ENCODE measurements around the gene ATXN1. TPM values are rescaled to one million over a fixed set of nuclear protein-coding genes. Genes with fewer than 3 reads are reported as not detected.
"Not testable (repeated sequence)": the region's sequence is repeated elsewhere in the genome, so short reads cannot be mapped to it uniquely, and the experiment has no call there.

ATXN1 gene
- total RNA-seq, 4 donors from 2014 or later: 42.4 to 74.9 (median 52.1) TPM

- intact Hi-C loops (cut with DNase I): no loop called here
- Histone ChIP-seq H3K4me3 (peak overlapping the region in 3 of 4 donors; percentile 3 to 16 (median 12)), H3K36me3 (no peaks in the 10 kb centered on the region), H3K4me1 (peaks cover 10 to 27% (median 22%) of the 10 kb centered on the region in 4 donors), H3K27me3 (no peaks in the 10 kb centered on the region), H3K9me3 (no peaks in the 10 kb centered on the region), H3K27ac (replicated peaks in 1 of 4) (peak overlapping the region; percentile 53 to 76 (median 74))
- no peak for TF ChIP-seq POLR2AphosphoS5 (IDR thresholded peaks at IDR 0.05)
- TF ChIP-seq POLR2A (IDR thresholded peaks at IDR 0.05; ENCODE audit: low read depth): no peak
- no peak for TF ChIP-seq CTCF (IDR thresholded peaks at IDR 0.05)
- TF ChIP-seq EP300 (IDR thresholded peaks at IDR 0.05): no peak
- no peak for DNase-seq (ENCODE audit: extremely low spot score)
- 58% methylated on average over 12 of the region's 12 CpGs for WGBS
These were observed 48.9 kb downstream of the ATXN1 start for GRCh38 chr6:16712255-16712930.

- H3K4me1 ChIP-seq: peaks cover 10 to 31% (median 22%) of the 10 kb centered on the region in 4 donors
- DNase-seq (ENCODE audit: extremely low spot score): no peak
- no peaks in the 10 kb centered on the region for H3K9me3 ChIP-seq
- peak overlapping the region in 3 of 4 donors; percentile 53 to 76 (median 75) for H3K27ac ChIP-seq (replicated peaks in 1 of 4)
- H3K27me3 ChIP-seq: no peaks in the 10 kb centered on the region
- no peak for TF ChIP-seq EP300 (IDR thresholded peaks at IDR 0.05)
- TF ChIP-seq CTCF (IDR thresholded peaks at IDR 0.05): no peak
- no peak for TF ChIP-seq POLR2AphosphoS5 (IDR thresholded peaks at IDR 0.05)
- TF ChIP-seq POLR2A (IDR thresholded peaks at IDR 0.05; ENCODE audit: low read depth): no peak
- H3K4me3 ChIP-seq: no peak overlapping the region
- WGBS: 91% methylated on average over 8 of the region's 8 CpGs
- intact Hi-C loops (cut with DNase I): no loop called here
- no peaks in the 10 kb centered on the region for H3K36me3 ChIP-seq
These were observed 49.6 kb downstream of the ATXN1 start for GRCh38 chr6:16711546-16712254.

GRCh38 chr6:16706911-16707783 lies 54.1 kb downstream of the ATXN1 start:
- H3K9me3 ChIP-seq: no peaks in the 10 kb centered on the region
- no peaks in the 10 kb centered on the region for H3K27me3 ChIP-seq
- no peak overlapping the region for H3K4me3 ChIP-seq
- no peak overlapping the region for H3K27ac ChIP-seq (replicated peaks in 1 of 4)
- no peak for TF ChIP-seq POLR2A (IDR thresholded peaks at IDR 0.05; ENCODE audit: low read depth)
- no peak for TF ChIP-seq POLR2AphosphoS5 (IDR thresholded peaks at IDR 0.05)
- no peak for TF ChIP-seq EP300 (IDR thresholded peaks at IDR 0.05)
- TF ChIP-seq CTCF (IDR thresholded peaks at IDR 0.05): no peak
- no peak for DNase-seq (ENCODE audit: extremely low spot score)
- H3K36me3 ChIP-seq: no peaks in the 10 kb centered on the region
- WGBS: 80% methylated on average over 3 of the region's 3 CpGs
- intact Hi-C loops (cut with DNase I): no loop called here
- peaks cover 16 to 39% (median 31%) of the 10 kb centered on the region in 4 donors for H3K4me1 ChIP-seq

GRCh38 chr6:16706491-16706890 lies 54.8 kb downstream of the ATXN1 start:
- H3K36me3 ChIP-seq; DNase-seq (ENCODE audit: extremely low spot score); H3K4me3 ChIP-seq; intact Hi-C loops (cut with DNase I); H3K9me3 ChIP-seq; H3K27me3 ChIP-seq; H3K27ac ChIP-seq (replicated peaks in 1 of 4): not testable (repeated sequence)
- 88% methylated on average over 7 of the region's 7 CpGs for WGBS
- peaks cover 14 to 34% (median 29%) of the 10 kb centered on the region in 4 donors for H3K4me1 ChIP-seq

GRCh38 chr6:16706029-16706428 lies 55.2 kb downstream of the ATXN1 start:
- Histone ChIP-seq H3K27me3 (no peaks in the 10 kb centered on the region), H3K4me1 (peaks cover 18 to 38% (median 33%) of the 10 kb centered on the region in 4 donors), H3K36me3 (no peaks in the 10 kb centered on the region), H3K27ac (replicated peaks in 1 of 4) (no peak overlapping the region), H3K9me3 (no peaks in the 10 kb centered on the region), H3K4me3 (no peak overlapping the region)
- no peak for TF ChIP-seq POLR2A (IDR thresholded peaks at IDR 0.05; ENCODE audit: low read depth)
- no peak for TF ChIP-seq CTCF (IDR thresholded peaks at IDR 0.05)
- no peak for TF ChIP-seq EP300 (IDR thresholded peaks at IDR 0.05)
- no peak for TF ChIP-seq POLR2AphosphoS5 (IDR thresholded peaks at IDR 0.05)
- no peak for DNase-seq (ENCODE audit: extremely low spot score)
- intact Hi-C loops (cut with DNase I): no loop called here
- 98% methylated on average over 4 of the region's 4 CpGs for WGBS
